GM12878 (cell line): ENCODE data around the gene CLPTM1L.

Source experiments
- EP300 ChIP-seq, 2 experiments: fragments of 150-350 bp in 1 of 2; IDR thresholded peaks; 2 replicates each; pipeline ENCODE4 v1.6.1; 2011 to 2012; ENCODE audit warnings: low read depth in 2 of 2, low read length in 2 of 2, borderline replicate concordance in 1 of 2, improper control_type of control experiment in 1 of 2, inconsistent platforms in 1 of 2; ENCODE audit not compliant: control insufficient read depth in 1 of 2
- EZH2 ChIP-seq: IDR thresholded peaks from 2 replicates; pipeline ENCODE4 v1.6.1; 2012; ENCODE audit warnings: low read depth, mild to moderate bottlenecking, control low read depth, inconsistent platforms, low read length, borderline replicate concordance; ENCODE audit not compliant: control insufficient read depth
- FOXM1 ChIP-seq: IDR thresholded peaks from 2 replicates; pipeline ENCODE4 v1.6.1; 2012; ENCODE audit warnings: low read depth, mild to moderate bottlenecking, inconsistent platforms, low read length, moderate library complexity
- HDGF ChIP-seq: fragments of 450-650 bp; IDR thresholded peaks from 2 replicates; pipeline ENCODE4 v1.6.1; 2016; ENCODE audit warnings: antibody characterized with exemption
- PML ChIP-seq: IDR thresholded peaks from 2 replicates; pipeline ENCODE4 v1.6.1; 2012; ENCODE audit warnings: low read length, inconsistent platforms
- POLR2A ChIP-seq: IDR thresholded peaks from 2 replicates; pipeline ENCODE4 v1.6.1; 2011; ENCODE audit warnings: low read depth, mild to moderate bottlenecking, low read length
- POLR2AphosphoS5 ChIP-seq: IDR thresholded peaks from 2 replicates; pipeline ENCODE4 v1.6.1; 2011; ENCODE audit warnings: mild to moderate bottlenecking, low read length, inconsistent platforms
- TAF1 ChIP-seq: IDR thresholded peaks from 2 replicates; pipeline ENCODE4 v1.6.1; 2011; ENCODE audit warnings: mild to moderate bottlenecking, low read depth, low read length, borderline replicate concordance
- TF ChIP-seq, protein P1 (sequence below), 3 experiments: IDR thresholded peaks in 2 of 3; conservative IDR thresholded peaks in 1 of 3; 2 replicates each; pipeline ENCODE4 v1.5.1; 2011; ENCODE audit warnings: low read depth in 3 of 3, low read length in 3 of 3, mild to moderate bottlenecking in 3 of 3, control low read depth in 2 of 3, moderate library complexity in 2 of 3, inconsistent platforms in 1 of 3, mixed read lengths in 1 of 3; ENCODE audit not compliant: control insufficient read depth in 2 of 3, insufficient read depth in 1 of 3; ENCODE audit errors: extremely low read depth in 1 of 3
- TF ChIP-seq, protein P2 (sequence below): IDR thresholded peaks from 2 replicates; pipeline ENCODE4 v1.6.1; 2011; ENCODE audit warnings: low read depth, low read length, improper control_type of control experiment, borderline replicate concordance
- TF ChIP-seq, protein P3 (sequence below): IDR thresholded peaks from 2 replicates; pipeline ENCODE4 v1.6.1; 2011; ENCODE audit warnings: mild to moderate bottlenecking, low read depth, low read length, moderate library complexity; ENCODE audit not compliant: insufficient replicate concordance
- TF ChIP-seq, protein P4 (sequence below): IDR thresholded peaks from 2 replicates; pipeline ENCODE4 v1.6.1; 2011; ENCODE audit warnings: low read depth, mild to moderate bottlenecking, low read length, moderate library complexity, borderline replicate concordance; ENCODE audit errors: extremely low read depth

DNA sequence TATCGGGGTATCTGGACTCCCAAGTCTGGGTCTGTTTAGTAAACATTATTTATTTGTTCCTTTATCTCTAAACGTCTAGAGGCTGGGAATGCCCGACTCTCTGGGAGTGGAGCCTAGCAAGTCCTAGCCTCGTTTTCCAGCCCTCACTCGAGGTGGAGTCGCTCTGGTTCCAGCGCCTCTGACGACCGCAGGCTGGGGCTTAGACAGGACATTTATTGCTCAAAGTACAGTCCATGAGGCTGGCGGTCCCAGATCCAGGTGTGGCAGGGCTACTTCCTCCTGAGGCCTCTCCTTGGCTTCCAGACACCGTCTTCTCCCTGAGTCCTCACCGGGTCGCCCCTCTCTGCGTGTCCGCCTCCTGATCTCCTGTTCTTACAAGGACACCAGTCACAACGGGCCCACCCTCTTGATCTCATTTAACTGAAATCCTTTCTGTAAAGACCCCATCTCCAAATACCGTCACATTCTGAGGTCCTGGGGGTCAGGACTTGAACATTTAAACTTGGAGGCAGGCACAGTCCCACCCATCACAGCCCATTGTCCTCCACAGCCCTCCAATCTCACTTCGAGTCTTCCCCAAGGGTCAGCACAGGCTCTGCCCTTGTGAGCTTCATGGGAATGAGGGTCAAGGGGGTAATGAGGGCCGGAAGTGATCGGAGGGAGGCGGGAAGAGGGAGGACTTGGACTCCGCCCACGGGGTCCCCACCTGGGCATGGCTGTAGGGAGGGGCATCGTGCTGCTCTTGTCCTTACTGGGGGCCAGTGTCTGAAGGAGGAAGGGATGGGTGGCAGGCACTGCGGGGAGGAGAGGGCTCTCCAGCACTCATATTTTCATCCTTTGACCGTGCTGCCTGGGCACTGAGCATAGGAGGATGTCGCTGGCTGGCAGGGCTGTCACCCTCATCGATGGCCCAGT is 12.2 kb upstream of the CLPTM1L start:
- TF ChIP-seq EP300 (IDR thresholded peaks at IDR 0.05; ENCODE audit: borderline replicate concordance in 1 of 2, control insufficient read depth in 1 of 2, low read depth in 2 of 2, low read length in 2 of 2), result no peak
- no peak for TF ChIP-seq POLR2AphosphoS5
- TF ChIP-seq, protein P1, sequence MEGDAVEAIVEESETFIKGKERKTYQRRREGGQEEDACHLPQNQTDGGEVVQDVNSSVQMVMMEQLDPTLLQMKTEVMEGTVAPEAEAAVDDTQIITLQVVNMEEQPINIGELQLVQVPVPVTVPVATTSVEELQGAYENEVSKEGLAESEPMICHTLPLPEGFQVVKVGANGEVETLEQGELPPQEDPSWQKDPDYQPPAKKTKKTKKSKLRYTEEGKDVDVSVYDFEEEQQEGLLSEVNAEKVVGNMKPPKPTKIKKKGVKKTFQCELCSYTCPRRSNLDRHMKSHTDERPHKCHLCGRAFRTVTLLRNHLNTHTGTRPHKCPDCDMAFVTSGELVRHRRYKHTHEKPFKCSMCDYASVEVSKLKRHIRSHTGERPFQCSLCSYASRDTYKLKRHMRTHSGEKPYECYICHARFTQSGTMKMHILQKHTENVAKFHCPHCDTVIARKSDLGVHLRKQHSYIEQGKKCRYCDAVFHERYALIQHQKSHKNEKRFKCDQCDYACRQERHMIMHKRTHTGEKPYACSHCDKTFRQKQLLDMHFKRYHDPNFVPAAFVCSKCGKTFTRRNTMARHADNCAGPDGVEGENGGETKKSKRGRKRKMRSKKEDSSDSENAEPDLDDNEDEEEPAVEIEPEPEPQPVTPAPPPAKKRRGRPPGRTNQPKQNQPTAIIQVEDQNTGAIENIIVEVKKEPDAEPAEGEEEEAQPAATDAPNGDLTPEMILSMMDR (IDR thresholded peaks at IDR 0.05 in 2 of 3, conservative IDR thresholded peaks at IDR 0.05 in 1 of 3; ENCODE audit: control insufficient read depth in 2 of 3, extremely low read depth in 1 of 3, insufficient read depth in 1 of 3, low read depth in 3 of 3, low read length in 3 of 3), result no peak
- TF ChIP-seq HDGF, result no peak
- TF ChIP-seq, protein P2, sequence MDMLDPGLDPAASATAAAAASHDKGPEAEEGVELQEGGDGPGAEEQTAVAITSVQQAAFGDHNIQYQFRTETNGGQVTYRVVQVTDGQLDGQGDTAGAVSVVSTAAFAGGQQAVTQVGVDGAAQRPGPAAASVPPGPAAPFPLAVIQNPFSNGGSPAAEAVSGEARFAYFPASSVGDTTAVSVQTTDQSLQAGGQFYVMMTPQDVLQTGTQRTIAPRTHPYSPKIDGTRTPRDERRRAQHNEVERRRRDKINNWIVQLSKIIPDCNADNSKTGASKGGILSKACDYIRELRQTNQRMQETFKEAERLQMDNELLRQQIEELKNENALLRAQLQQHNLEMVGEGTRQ, result no peak
- no peak for TF ChIP-seq PML
- TF ChIP-seq, protein P3, sequence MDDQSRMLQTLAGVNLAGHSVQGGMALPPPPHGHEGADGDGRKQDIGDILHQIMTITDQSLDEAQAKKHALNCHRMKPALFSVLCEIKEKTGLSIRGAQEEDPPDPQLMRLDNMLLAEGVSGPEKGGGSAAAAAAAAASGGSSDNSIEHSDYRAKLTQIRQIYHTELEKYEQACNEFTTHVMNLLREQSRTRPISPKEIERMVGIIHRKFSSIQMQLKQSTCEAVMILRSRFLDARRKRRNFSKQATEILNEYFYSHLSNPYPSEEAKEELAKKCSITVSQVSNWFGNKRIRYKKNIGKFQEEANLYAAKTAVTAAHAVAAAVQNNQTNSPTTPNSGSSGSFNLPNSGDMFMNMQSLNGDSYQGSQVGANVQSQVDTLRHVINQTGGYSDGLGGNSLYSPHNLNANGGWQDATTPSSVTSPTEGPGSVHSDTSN, result no peak
- TF ChIP-seq EZH2, result no peak
- no peak for TF ChIP-seq POLR2A
- TF ChIP-seq TAF1, result no peak
- TF ChIP-seq, protein P4, sequence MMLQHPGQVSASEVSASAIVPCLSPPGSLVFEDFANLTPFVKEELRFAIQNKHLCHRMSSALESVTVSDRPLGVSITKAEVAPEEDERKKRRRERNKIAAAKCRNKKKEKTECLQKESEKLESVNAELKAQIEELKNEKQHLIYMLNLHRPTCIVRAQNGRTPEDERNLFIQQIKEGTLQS, result no peak
- no peak for TF ChIP-seq FOXM1
